Raji (cell line): ENCODE measurements around the gene ENPEP.

Source experiments
- POLR2A ChIP-seq: IDR thresholded peaks from 2 replicates; pipeline ENCODE4 v1.6.1; 2011; ENCODE audit warnings: low read depth, low read length, control low read depth; ENCODE audit not compliant: insufficient read depth

ENPEP gene

GRCh38 chr4:110508827-110509710 lies 33.1 kb downstream of the ENPEP start:
- no peak for TF ChIP-seq POLR2A

DNA sequence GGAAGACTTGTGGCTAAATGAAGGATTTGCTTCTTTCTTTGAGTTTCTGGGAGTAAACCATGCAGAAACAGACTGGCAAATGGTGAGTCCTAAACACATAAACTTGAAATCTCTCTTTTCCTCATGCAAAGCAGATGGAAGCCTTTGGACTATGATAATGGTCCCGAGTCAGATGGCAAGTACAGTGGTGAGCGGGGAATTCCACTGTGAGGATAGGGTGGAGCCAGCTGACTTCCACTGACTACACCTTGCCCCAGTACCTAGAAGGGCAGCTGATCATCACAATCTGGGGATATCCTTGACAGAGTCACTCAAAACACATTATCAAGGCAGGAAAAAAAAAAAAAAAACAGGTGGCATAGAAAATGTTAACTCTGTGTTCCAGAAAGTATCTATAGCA lies 34.3 kb downstream of the ENPEP start:
- TF ChIP-seq POLR2A: no peak

DNA sequence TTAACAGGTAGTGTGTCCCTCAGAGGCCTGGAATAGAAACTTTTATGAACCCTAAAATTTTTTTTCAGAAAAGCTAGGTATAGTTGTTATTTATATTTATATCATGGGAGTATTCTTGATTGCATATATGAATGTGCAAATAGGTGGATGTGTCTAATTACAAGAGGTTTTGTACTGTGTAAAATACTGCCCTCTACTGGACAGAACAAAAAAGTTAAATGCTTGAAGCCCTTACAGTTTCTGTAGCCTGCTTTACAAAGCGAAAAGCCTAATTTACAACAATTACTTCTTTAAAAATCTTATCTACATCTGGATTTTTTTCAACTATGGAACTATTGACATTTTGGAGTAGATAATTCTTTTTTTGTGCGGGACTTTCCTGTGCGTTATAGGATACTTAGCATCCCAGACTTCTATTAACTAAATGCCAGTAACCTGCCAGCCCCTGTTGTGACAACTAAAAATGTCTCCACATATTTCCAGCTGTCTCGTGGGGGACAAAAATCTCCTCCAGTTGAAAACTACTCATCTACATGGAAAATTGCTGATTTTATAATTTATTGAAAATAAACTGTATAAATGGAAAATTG lies 35.1 kb downstream of the ENPEP start:
- no peak for TF ChIP-seq POLR2A

GRCh38 chr4:110512901-110513300 lies 36.9 kb downstream of the ENPEP start:
- TF ChIP-seq POLR2A: no peak

GRCh38 chr4:110514889-110515479 lies 39.0 kb downstream of the ENPEP start:
- no peak for TF ChIP-seq POLR2A

GRCh38 chr4:110515676-110516075 lies 39.7 kb downstream of the ENPEP start:
- no peak for TF ChIP-seq POLR2A

- no peak for TF ChIP-seq POLR2A
Measured at GRCh38 chr4:110516106-110516922, 40.4 kb downstream of the ENPEP start.

GRCh38 chr4:110518889-110519490 lies 43.0 kb downstream of the ENPEP start:
- no peak for TF ChIP-seq POLR2A

DNA sequence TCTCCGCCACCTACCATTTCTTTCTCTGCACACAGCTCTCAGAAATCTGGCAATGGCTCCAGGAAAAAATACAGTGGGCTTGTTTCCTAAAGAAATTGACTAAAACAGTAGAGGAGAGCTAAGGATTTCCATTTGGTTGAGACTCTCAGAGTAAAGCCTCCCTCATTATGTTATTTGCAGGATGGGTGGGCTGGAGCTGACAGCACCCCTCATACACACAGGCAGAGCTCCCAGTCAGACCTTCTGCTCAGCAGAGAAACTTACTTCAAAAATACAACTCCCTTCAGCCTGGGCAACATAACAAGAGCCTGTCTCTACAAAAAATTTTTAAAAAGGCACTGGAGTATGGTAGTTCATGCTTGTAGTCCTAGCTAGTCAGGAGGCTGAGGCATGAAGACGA lies 44.9 kb downstream of the ENPEP start:
- no peak for TF ChIP-seq POLR2A

GRCh38 chr4:110526589-110526988 lies 50.6 kb downstream of the ENPEP start:
- no peak for TF ChIP-seq POLR2A

DNA sequence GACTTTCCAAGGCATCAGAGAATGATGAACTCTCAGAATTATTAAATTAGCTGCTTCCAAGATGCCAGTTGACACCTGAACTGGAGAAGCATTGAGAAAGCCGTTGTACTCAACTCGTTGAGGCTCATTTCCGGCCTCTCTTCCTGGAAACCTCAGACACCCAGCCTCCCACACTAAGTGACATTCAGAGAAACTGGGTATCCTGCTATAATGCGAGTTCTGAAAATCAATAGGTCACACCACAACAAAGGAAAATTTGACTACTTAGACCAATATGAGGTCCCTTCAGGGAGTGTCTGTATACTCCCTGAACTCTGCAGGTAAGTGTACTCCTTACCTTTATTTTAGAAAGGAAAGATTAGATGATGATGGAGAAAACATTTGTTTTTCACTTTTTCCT lies 51.2 kb downstream of the ENPEP start:
- TF ChIP-seq POLR2A: no peak

DNA sequence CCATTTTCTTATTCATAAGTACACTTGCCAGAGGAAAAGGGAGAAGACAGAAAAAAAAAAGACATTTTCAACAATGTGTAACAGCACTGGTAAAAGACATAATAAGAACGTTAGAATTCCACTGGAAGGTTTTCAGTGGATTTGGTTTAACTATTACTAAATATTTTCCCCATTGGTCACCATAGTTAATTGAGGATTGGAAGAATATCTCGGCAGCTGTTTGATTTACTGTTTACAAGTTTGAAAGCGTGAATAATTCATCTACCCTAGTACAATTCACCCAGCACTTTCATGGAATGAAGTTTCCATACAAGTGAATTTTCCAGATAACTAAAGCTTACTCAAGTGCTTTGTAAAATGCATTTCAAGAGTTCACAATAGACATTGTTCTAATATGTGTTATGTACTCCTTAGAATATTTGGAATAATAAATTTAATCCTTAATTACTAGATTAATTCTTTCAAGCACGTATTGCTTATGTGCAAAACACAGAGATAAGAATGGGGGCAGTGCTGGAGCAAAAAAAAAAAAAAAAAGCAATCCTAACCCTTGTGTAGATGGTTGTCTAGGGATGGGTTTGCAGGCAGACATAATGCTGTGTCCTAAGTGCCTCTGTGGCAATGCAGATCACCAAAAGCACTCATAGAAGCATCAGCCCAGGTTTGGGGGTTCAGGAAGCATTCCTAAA lies 57.1 kb downstream of the ENPEP start:
- no peak for TF ChIP-seq POLR2A

DNA sequence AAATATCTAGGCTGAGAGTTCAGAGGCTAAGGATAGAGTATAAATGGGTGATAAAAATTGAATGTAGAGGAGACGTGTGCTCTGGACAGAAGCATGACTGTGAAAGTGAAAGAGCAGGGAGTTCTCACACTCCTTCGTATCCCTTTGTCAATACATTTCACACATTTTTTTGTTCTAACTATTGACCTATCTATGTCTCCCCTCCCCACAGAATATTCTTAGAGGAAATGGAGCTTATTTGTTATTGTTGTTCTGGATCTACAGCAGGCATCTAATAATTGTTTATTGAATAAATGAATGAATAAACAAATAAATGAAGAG lies 57.6 kb downstream of the ENPEP start:
- no peak for TF ChIP-seq POLR2A

DNA sequence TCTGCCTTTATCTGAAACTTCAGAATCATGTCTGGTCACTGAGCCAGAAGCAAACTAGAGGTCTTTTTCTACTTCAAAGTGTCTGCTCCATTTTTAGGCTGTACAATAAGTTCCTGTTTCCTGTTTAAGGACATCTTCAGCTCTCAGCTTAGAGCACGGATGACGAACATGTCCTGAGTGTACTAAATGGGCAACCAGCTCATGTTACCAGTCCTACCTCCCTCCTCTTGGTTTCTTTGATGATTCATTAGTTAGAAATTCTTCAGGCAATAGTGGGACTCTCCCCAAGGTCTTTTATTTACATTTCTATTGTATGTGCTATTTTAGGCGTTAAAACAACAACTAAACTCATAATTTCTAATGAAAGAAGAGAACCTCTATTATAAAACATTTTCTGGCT lies 58.0 kb downstream of the ENPEP start:
- no peak for TF ChIP-seq POLR2A
